Activated gamma-delta T cell (primary cell): Measurements from ENCODE around the gene XAF1.
"Not testable (repeated sequence)": the region's sequence is repeated elsewhere in the genome, so short reads cannot be mapped to it uniquely, and the experiment has no call there.

ENCODE experiments used
- DNase-seq: peaks from one replicate; lab custom pipeline; 2025; lab: John Stamatoyannopoulos, UW

XAF1 gene

GRCh38 chr17:6800422-6801027 is 44.7 kb downstream of the XAF1 start:
- no peak for DNase-seq

DNA sequence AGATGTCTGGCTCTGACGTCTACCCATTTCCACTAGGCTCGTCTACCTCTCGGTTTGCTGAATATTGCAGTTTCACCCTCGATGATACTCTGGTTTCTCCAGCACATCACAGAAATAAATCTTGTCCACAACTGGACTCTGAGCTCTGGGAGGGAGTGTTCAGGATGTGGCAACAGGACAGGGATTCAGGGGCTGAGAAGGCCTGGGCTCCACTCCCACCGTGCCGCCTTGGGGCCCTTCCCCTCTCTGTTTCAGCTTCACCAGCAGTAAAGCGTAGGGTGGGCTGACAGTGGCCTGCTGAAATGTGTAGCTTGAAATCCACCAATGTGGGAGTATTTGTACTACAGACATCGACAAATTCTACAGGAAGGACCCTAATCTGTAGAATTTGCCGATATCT is 55.7 kb downstream of the XAF1 start:
- no peak for DNase-seq

DNA sequence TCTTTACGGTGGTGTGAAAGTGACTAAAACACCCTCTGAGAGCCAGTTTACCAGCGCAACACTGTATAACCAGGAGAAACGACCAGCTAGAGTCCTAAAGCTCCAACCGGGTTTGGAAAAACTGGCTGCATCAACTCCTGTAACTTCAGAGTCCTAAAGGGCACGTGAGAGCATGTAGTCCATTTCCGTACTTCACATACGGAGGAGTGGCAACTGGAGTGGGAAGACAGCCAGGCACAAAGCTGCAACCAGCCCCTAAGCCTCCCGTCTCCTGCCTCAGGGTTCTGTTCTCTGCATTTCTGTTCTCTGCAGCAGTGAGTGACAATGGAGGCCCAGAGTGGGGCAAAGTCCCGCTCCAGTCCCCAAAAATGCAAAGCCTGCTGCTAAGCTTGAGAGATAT is 56.4 kb downstream of the XAF1 start:
- no peak for DNase-seq

GRCh38 chr17:6815775-6816174 is 59.9 kb downstream of the XAF1 start:
- no peak for DNase-seq

DNA sequence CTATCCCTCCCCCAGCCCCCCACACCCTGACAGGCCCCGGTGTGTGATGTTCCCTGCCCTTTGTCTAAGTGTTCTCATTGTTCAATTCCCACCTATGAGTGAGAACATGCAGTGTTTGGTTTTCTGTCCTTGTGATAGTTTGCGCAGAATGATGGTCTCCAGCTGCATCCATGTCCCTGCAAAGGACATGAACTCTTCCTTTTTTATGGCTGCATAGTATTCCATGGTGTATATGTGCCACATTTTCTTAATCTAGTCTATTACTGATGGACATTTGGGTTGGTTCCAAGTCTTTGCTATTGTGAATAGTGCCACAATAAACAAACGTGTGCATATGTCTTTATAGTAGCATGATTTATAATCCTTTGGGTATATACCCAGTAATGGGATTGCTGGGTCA is 60.5 kb downstream of the XAF1 start:
- not testable (repeated sequence) for DNase-seq

DNA sequence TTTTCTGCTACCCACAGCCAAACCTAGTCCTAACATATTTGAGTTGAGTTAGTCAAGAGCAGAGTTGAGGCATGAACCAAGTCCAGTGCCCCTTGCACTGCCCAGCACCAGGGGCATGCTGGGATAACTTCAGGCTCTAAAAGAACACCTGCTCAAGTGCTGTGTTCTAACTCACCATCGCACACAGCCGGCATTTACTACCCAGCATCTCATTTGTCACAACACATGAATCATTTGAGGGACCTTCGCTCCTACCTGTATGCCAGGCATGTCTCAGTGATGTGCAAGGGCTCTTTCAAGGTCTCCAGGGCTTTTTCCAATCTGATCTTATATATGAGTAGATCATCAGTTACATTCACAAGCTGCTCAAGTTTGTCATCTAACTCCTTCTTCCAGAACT is 63.1 kb downstream of the XAF1 start:
- no peak for DNase-seq

GRCh38 chr17:6823011-6823442 is 67.2 kb downstream of the XAF1 start:
- DNase-seq = no peak
